GM18867 (cell line): ENCODE measurements around the gene SMAP2.
"Not testable (repeated sequence)": the region's sequence is repeated elsewhere in the genome, so short reads cannot be mapped to it uniquely, and the experiment has no call there.

Source experiments
- ATAC-seq: cut with Tn5 transposase; IDR thresholded peaks from one replicate; pipeline ENCODE4 v1.9.1; 2021; ENCODE audit warnings: mild to moderate bottlenecking, moderate library complexity; ENCODE audit not compliant: unreplicated experiment

The SMAP2 gene

GRCh38 chr1:40371707-40372258, 1.7 kb upstream of the SMAP2 start:
- ATAC-seq: no peak

- no peak for ATAC-seq
Measured at GRCh38 chr1:40372658-40373322, 737 bp upstream of the SMAP2 start.

GRCh38 chr1:40377512-40377911, 4.0 kb downstream of the SMAP2 start:
- ATAC-seq: no peak

GRCh38 chr1:40379785-40380452, 6.4 kb downstream of the SMAP2 start:
- ATAC-seq: no peak

GRCh38 chr1:40380817-40381216, 7.3 kb downstream of the SMAP2 start:
- no peak for ATAC-seq

GRCh38 chr1:40381268-40382107, 8.0 kb downstream of the SMAP2 start:
- peak; percentile 37 for ATAC-seq

GRCh38 chr1:40382108-40382460, 8.6 kb downstream of the SMAP2 start:
- ATAC-seq: no peak

GRCh38 chr1:40382601-40383000, 9.1 kb downstream of the SMAP2 start:
- no peak for ATAC-seq

- ATAC-seq: no peak
Measured at GRCh38 chr1:40383095-40383487, 9.6 kb downstream of the SMAP2 start.

- ATAC-seq: no peak
Measured at GRCh38 chr1:40383488-40384412, 10.2 kb downstream of the SMAP2 start.

GRCh38 chr1:40384413-40384762, 10.9 kb downstream of the SMAP2 start:
- ATAC-seq: no peak

GRCh38 chr1:40384887-40385286, 11.4 kb downstream of the SMAP2 start:
- no peak for ATAC-seq

GRCh38 chr1:40385437-40386358, 12.2 kb downstream of the SMAP2 start:
- ATAC-seq: peak; percentile 56

GRCh38 chr1:40386359-40386723, 12.8 kb downstream of the SMAP2 start:
- no peak for ATAC-seq

- ATAC-seq: no peak
Measured at GRCh38 chr1:40386796-40387195, 13.3 kb downstream of the SMAP2 start.

GRCh38 chr1:40387381-40388306, 14.1 kb downstream of the SMAP2 start:
- ATAC-seq: not testable (repeated sequence)

GRCh38 chr1:40388456-40389321, 15.2 kb downstream of the SMAP2 start:
- not testable (repeated sequence) for ATAC-seq
